ENCODE data around the gene SLCO3A1.

The SLCO3A1 gene

DNA sequence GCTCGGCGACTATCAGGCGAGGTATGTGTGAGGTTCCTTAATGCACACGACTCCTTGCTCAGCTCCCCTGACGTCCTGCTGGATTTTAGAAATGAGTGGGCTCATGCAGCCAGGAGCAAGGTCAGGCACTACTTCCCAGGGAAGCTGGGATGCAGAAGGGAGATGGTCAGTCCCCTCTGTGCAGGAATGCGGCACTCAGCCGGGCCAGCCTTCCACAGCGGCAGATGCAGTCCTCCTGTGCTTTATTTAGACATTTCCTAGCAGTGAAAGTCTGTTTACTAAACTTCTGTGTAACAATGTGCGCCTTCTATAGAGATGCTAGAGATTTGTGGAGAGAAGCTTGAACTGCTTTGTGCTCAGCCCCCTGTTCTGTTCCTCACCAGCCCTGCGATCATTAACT, 252.1 kb downstream of the SLCO3A1 start:
- H3K4me3 ChIP-seq (replicated peaks; ENCODE audit: insufficient read depth, low read length) = no peak overlapping the region
- H3K27ac ChIP-seq (replicated peaks) = no peak overlapping the region
- TF ChIP-seq POLR2AphosphoS5 (IDR thresholded peaks at IDR 0.05; ENCODE audit: low read depth) (no peak), REST (IDR thresholded peaks at IDR 0.05; ENCODE audit: insufficient replicate concordance, low read depth) (no peak), GABPA (IDR thresholded peaks at IDR 0.05; ENCODE audit: low read depth) (no peak), SPI1 (IDR thresholded peaks at IDR 0.05; ENCODE audit: borderline replicate concordance, low read depth) (no peak)
- TF ChIP-seq, protein P1, sequence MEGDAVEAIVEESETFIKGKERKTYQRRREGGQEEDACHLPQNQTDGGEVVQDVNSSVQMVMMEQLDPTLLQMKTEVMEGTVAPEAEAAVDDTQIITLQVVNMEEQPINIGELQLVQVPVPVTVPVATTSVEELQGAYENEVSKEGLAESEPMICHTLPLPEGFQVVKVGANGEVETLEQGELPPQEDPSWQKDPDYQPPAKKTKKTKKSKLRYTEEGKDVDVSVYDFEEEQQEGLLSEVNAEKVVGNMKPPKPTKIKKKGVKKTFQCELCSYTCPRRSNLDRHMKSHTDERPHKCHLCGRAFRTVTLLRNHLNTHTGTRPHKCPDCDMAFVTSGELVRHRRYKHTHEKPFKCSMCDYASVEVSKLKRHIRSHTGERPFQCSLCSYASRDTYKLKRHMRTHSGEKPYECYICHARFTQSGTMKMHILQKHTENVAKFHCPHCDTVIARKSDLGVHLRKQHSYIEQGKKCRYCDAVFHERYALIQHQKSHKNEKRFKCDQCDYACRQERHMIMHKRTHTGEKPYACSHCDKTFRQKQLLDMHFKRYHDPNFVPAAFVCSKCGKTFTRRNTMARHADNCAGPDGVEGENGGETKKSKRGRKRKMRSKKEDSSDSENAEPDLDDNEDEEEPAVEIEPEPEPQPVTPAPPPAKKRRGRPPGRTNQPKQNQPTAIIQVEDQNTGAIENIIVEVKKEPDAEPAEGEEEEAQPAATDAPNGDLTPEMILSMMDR (IDR thresholded peaks at IDR 0.05; ENCODE audit: insufficient read depth, low read length) = no peak
- no peak for DNase-seq (ENCODE audit: low read depth in 1 of 2, low spot score in 1 of 2)
- H3K27me3 ChIP-seq (ENCODE audit: insufficient read depth, poor library complexity, severe bottlenecking) = no peaks in the 10 kb centered on the region

DNA sequence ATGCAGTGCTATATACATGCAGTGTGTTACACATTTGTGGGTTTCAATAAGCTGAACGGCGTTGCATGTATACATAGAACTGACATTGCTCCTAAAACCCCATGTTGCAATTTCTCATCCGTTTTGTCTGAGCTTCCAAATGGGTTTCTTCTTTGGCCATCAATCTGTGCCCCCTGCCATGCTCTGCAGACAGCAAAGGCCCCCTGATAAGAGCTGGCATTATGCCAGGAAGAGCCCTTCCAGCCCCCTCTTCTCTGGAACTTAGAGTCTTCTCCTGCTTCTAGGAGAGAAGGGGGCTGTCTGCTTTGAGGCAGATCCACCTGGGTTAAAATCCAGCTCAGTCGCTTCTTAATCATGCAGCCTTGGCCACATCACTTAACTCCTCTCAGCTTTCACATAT, 254.0 kb downstream of the SLCO3A1 start:
- Histone ChIP-seq H3K27me3 (ENCODE audit: insufficient read depth, poor library complexity, severe bottlenecking) (no peaks in the 10 kb centered on the region), H3K27ac (replicated peaks) (no peak overlapping the region), H3K4me3 (replicated peaks; ENCODE audit: insufficient read depth, low read length) (no peak overlapping the region)
- TF ChIP-seq POLR2AphosphoS5 (IDR thresholded peaks at IDR 0.05; ENCODE audit: low read depth) (no peak), REST (IDR thresholded peaks at IDR 0.05; ENCODE audit: insufficient replicate concordance, low read depth) (no peak)
- no peak for DNase-seq (ENCODE audit: low read depth in 1 of 2, low spot score in 1 of 2)

- H3K27me3 ChIP-seq (ENCODE audit: insufficient read depth, poor library complexity, severe bottlenecking) = no peaks in the 10 kb centered on the region
- H3K27ac ChIP-seq (replicated peaks) = no peak overlapping the region
- no peak for DNase-seq (ENCODE audit: low read depth in 1 of 2, low spot score in 1 of 2)
- no peak overlapping the region for H3K4me3 ChIP-seq (replicated peaks; ENCODE audit: insufficient read depth, low read length)
- TF ChIP-seq POLR2AphosphoS5 (IDR thresholded peaks at IDR 0.05; ENCODE audit: low read depth) (no peak), SPI1 (IDR thresholded peaks at IDR 0.05; ENCODE audit: borderline replicate concordance, low read depth) (no peak)
- TF ChIP-seq, protein P1 (IDR thresholded peaks at IDR 0.05; ENCODE audit: insufficient read depth, low read length) = no peak
Measured at GRCh38 chr15:92109191-92109873, 255.8 kb downstream of the SLCO3A1 start.

- H3K27me3 ChIP-seq (ENCODE audit: insufficient read depth, poor library complexity, severe bottlenecking) = no peaks in the 10 kb centered on the region
- DNase-seq (ENCODE audit: low read depth in 1 of 2, low spot score in 1 of 2) = no peak
- TF ChIP-seq SPI1 (IDR thresholded peaks at IDR 0.05; ENCODE audit: borderline replicate concordance, low read depth) (no peak), POLR2AphosphoS5 (IDR thresholded peaks at IDR 0.05; ENCODE audit: low read depth) (no peak), GABPA (IDR thresholded peaks at IDR 0.05; ENCODE audit: low read depth) (no peak), REST (IDR thresholded peaks at IDR 0.05; ENCODE audit: insufficient replicate concordance, low read depth) (no peak)
- TF ChIP-seq, protein P1 (IDR thresholded peaks at IDR 0.05; ENCODE audit: insufficient read depth, low read length) = no peak
- H3K4me3 ChIP-seq (replicated peaks; ENCODE audit: insufficient read depth, low read length) = no peak overlapping the region
- H3K27ac ChIP-seq (replicated peaks) = no peak overlapping the region
Measured at GRCh38 chr15:92111291-92111690, 257.8 kb downstream of the SLCO3A1 start.

All from HL-60 (cell line).